ENCODE data around the gene OTC. TPM values are rescaled to one million over a fixed set of nuclear protein-coding genes. Genes with fewer than 3 reads are reported as not detected.

Gene OTC
- total RNA-seq, 1 donor from 2014 or later = not detected

GRCh38 chrX:38435130-38435529 is 82.7 kb downstream of the OTC start:
- TF ChIP-seq, protein P1, sequence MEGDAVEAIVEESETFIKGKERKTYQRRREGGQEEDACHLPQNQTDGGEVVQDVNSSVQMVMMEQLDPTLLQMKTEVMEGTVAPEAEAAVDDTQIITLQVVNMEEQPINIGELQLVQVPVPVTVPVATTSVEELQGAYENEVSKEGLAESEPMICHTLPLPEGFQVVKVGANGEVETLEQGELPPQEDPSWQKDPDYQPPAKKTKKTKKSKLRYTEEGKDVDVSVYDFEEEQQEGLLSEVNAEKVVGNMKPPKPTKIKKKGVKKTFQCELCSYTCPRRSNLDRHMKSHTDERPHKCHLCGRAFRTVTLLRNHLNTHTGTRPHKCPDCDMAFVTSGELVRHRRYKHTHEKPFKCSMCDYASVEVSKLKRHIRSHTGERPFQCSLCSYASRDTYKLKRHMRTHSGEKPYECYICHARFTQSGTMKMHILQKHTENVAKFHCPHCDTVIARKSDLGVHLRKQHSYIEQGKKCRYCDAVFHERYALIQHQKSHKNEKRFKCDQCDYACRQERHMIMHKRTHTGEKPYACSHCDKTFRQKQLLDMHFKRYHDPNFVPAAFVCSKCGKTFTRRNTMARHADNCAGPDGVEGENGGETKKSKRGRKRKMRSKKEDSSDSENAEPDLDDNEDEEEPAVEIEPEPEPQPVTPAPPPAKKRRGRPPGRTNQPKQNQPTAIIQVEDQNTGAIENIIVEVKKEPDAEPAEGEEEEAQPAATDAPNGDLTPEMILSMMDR (IDR thresholded peaks at IDR 0.05; ENCODE audit: insufficient read depth, low read length, poor library complexity, severe bottlenecking) = no peak
- H3K27me3 ChIP-seq (ENCODE audit: control insufficient read depth, insufficient read depth, low read length) = no peaks in the 10 kb centered on the region
- no peaks in the 10 kb centered on the region for H3K36me3 ChIP-seq (ENCODE audit: control insufficient read depth, insufficient read depth, low read length)
- no peak overlapping the region for H3K4me3 ChIP-seq (ENCODE audit: low read depth, low read length)
- DNase-seq (ENCODE audit: low read depth) = no peak

GRCh38 chrX:38437093-38437492 is 84.7 kb downstream of the OTC start:
- TF ChIP-seq, protein P1 (IDR thresholded peaks at IDR 0.05; ENCODE audit: insufficient read depth, low read length, poor library complexity, severe bottlenecking) = no peak
- DNase-seq (ENCODE audit: low read depth) = peak; percentile 7
- H3K27me3 ChIP-seq (ENCODE audit: control insufficient read depth, insufficient read depth, low read length) = no peaks in the 10 kb centered on the region

GRCh38 chrX:38438321-38438720 is 85.9 kb downstream of the OTC start:
- Histone ChIP-seq H3K36me3 (ENCODE audit: control insufficient read depth, insufficient read depth, low read length) (no peaks in the 10 kb centered on the region), H3K27me3 (ENCODE audit: control insufficient read depth, insufficient read depth, low read length) (no peaks in the 10 kb centered on the region), H3K4me3 (ENCODE audit: low read depth, low read length) (no peak overlapping the region)
- no peak for DNase-seq (ENCODE audit: low read depth)
- TF ChIP-seq, protein P1 (IDR thresholded peaks at IDR 0.05; ENCODE audit: insufficient read depth, low read length, poor library complexity, severe bottlenecking) = no peak

More at GRCh38 chrX:38437093-38437492, 84.7 kb downstream of the OTC start:
- no peak overlapping the region for H3K4me3 ChIP-seq (ENCODE audit: low read depth, low read length)
- H3K36me3 ChIP-seq (ENCODE audit: control insufficient read depth, insufficient read depth, low read length) = no peaks in the 10 kb centered on the region

DNA sequence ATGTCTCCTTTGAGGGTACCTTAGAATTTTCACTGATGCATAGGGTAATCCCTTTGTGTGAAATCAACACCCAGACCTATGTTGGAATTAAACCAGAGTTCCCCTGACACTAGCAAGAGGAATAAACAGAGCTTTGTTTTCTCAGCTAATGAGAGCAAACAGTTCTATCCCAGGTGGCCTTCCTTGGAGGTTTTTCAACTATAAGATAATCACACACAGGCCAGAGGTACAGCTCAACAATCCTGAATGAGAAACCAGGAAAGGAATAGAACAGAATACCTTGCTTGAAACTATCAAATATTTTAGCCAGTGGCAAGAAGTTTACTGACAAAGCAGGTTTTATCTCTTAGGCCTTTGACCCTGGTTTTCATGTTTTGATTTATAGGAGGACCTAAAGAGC is 100.2 kb downstream of the OTC start:
- Histone ChIP-seq H3K4me3 (ENCODE audit: low read depth, low read length) (no peak overlapping the region), H3K36me3 (ENCODE audit: control insufficient read depth, insufficient read depth, low read length) (no peaks in the 10 kb centered on the region), H3K27me3 (ENCODE audit: control insufficient read depth, insufficient read depth, low read length) (no peaks in the 10 kb centered on the region)
- no peak for DNase-seq (ENCODE audit: low read depth)
- TF ChIP-seq, protein P1 (IDR thresholded peaks at IDR 0.05; ENCODE audit: insufficient read depth, low read length, poor library complexity, severe bottlenecking) = no peak

DNA sequence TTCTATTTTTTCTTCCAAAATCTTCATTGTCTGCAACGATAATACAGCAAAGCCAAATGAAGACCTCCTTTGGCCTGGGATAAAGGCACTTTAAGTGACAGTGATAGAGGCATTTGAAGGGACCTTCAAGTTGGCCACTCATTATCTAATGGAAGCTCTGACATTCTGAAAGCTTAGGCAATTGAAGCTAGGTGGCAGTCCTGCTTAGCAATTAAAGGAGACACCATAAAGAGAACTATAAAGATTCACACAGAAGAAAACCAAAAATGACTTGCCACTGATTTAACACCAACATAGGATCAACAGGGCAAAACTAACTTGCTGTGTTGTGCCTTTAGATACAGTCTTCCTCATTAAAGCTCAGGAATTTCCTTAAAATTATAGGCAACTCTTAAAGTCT is 105.7 kb downstream of the OTC start:
- H3K27me3 ChIP-seq (ENCODE audit: control insufficient read depth, insufficient read depth, low read length) = no peaks in the 10 kb centered on the region
- TF ChIP-seq, protein P1 (IDR thresholded peaks at IDR 0.05; ENCODE audit: insufficient read depth, low read length, poor library complexity, severe bottlenecking) = peak; percentile 27
- H3K36me3 ChIP-seq (ENCODE audit: control insufficient read depth, insufficient read depth, low read length) = no peaks in the 10 kb centered on the region
- DNase-seq (ENCODE audit: low read depth) = no peak
- no peak overlapping the region for H3K4me3 ChIP-seq (ENCODE audit: low read depth, low read length)

- no peak for DNase-seq (ENCODE audit: low read depth)
- TF ChIP-seq, protein P1 (IDR thresholded peaks at IDR 0.05; ENCODE audit: insufficient read depth, low read length, poor library complexity, severe bottlenecking) = no peak
- H3K27me3 ChIP-seq (ENCODE audit: control insufficient read depth, insufficient read depth, low read length) = no peaks in the 10 kb centered on the region
- no peaks in the 10 kb centered on the region for H3K36me3 ChIP-seq (ENCODE audit: control insufficient read depth, insufficient read depth, low read length)
- H3K4me3 ChIP-seq (ENCODE audit: low read depth, low read length) = no peak overlapping the region
Observed at GRCh38 chrX:38462257-38462656, 109.9 kb downstream of the OTC start.

Measured in kidney epithelial cell (primary cell).